ENCODE data around the gene MIEN1.
"Not testable (repeated sequence)": the region's sequence is repeated elsewhere in the genome, so short reads cannot be mapped to it uniquely, and the experiment has no call there.

The MIEN1 gene, protein sequence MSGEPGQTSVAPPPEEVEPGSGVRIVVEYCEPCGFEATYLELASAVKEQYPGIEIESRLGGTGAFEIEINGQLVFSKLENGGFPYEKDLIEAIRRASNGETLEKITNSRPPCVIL

DNA sequence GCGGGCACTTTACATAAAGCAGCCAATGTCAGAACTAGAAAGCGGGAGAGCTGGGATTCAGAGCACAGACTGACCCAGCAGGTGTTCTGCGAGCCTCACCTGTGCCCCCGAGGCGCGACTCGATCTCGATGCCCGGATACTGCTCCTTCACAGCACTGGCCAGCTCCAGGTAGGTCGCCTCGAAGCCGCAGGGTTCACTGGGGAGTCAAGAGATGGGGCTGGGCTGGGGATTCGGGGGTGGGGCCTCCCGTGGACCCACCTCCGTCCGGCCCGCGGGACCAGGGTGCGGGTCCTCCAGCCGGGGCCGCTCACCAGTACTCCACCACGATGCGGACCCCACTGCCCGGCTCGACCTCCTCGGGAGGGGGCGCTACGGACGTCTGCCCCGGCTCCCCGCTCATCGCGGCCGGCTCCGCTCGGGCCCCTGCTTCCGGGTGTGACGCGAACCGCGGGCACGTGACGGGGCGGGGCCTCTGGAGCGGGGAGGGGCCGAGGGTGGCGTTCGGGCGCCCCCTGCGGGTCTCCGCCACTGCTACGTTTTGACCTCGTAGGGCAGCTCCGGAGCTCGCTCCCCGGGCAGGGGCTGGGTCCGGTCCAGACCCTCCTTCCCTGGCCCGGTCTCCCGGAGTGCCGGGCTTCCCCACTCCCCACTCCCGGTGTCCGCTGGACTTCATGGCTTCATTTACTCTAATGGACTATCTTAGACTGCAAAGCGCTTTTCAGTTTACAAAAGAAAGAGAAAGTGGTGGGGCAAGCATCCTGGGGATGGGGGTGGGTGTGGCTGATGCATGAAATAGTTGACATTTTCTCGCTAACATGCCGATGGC is at the start of gene MIEN1:
MIEN1 (minus strand) TSS at position 438 of the 827 bp plus-strand sequence; CDS start at position 401, 37 bp downstream.
- peak; percentile 56 for DNase-seq (ENCODE audit: low read depth)

DNA sequence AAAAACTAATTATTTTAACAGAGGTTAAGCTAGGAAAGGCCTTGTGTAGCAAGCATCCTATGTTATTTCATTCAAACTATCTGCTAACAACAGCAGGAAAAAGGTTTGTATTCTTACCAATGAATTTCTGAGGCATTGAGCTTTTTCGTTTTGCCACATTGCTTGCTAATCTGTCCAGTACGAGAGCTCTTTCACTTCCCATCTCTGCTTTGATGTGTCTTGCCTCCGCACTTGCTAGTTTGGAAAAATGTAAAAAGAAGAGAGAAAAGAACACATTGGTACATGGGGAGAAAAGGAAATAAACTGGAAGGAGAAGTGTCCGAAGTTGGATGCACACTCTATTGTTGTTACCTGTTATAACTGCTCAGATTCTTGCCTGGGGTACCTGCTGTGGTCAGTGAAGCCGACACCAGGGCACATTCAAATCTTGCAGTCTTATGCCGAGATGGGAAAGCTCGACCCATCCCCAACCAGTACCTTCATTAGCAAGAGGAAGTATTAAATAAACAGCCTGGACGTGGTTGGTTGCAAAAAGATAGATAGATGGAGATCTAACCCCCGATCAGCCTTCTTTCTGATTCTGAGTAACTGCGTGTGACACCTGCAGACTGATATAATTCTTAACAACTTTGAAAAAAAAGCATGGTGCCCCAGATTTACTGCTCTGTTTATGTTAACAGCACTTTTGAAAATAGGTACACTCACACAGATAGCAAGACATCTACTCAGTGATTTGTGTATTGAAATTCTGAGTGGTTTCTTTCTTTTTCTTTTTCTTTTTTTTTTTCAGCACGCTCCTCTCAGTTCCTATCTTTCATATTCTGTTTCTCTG is 47.4 kb upstream of the MIEN1 start:
- no peak for DNase-seq (ENCODE audit: low read depth)

DNA sequence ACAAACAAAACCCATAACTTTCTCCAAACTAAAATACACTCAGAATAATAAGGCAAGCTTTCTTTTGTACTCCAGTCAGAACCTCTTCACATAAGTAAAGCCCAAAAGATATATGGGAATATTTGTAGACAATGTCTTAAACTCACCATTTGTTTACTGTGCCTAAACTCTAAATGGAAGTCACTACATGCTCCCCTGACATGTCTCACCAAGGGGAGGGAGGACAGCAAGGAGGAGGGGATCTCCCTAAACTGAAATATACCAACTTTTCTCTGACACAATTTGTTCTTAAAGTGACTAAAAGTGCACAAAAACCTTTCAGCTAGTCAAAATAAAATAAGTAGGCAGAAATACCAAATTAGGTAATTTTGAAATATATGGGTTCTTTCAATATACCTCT is 45.9 kb upstream of the MIEN1 start:
- no peak for DNase-seq (ENCODE audit: low read depth)

- no peak for DNase-seq (ENCODE audit: low read depth)
Observed at GRCh38 chr17:39775031-39775430, 44.7 kb upstream of the MIEN1 start.

DNA sequence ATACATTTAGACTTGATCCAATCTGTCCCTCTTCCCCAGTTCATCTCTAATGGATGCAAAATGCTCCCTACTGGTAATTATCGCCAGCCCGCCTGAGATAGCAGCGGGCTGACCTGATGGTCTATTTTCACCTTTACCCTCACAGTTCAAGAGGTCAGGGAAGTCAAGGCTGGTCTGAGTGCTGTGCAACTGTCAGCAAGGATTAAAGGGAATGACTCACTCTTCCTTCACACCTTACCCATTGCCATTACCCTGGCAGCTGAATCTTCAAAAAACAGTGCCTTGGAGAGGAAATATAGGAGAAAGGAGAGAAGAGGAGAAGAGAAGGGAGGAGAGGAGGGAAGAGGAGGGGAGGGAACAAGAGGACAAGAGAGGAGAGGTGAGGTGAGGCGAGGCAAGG is 43.7 kb upstream of the MIEN1 start:
- no peak for DNase-seq (ENCODE audit: low read depth)

- no peak for DNase-seq (ENCODE audit: low read depth)
Observed at GRCh38 chr17:39772987-39773934, 42.9 kb upstream of the MIEN1 start.

DNA sequence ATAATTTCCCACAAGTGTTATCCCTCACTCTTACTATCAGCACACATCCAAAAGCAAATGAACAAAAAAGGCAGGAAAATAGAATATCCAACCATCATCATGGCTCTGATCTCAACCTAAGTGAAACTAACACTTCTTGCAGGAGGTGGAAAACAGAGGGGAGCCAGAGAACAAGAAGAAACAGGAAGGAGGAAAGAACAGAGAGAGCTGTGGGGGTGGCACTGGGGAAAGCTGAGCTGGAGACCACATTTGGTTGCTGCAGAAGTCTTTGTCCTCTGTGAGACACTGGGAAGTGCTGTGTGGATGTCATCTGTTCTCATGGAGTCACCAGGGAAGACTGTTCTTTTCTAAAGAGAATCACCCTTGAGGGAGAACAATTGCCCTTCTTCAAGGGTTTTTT is 42.1 kb upstream of the MIEN1 start:
- DNase-seq (ENCODE audit: low read depth): no peak

GRCh38 chr17:39769974-39770587 is 39.7 kb upstream of the MIEN1 start:
- no peak for DNase-seq (ENCODE audit: low read depth)

- no peak for DNase-seq (ENCODE audit: low read depth)
Observed at GRCh38 chr17:39767147-39767546, 36.8 kb upstream of the MIEN1 start.

DNA sequence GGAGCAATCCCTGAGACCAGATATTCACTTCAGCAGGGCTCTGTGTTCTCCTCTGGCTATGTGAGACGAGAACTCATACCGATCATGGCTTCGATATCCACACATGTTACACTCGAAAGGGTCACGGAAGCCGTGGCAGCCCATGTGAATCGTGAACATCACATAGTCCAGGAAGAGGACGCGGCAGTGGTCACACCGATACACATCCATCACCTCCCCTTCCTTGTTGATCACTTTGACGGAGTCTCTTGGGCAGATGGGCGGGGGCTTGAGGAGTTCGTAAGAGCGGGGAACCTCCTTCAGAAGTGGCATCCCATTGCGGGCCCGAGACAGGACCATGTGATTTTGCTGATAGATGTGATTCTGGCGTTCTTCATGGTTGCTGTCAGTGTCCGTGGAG is 35.4 kb upstream of the MIEN1 start:
- no peak for DNase-seq (ENCODE audit: low read depth)

- no peak for DNase-seq (ENCODE audit: low read depth)
Observed at GRCh38 chr17:39765175-39765574, 34.8 kb upstream of the MIEN1 start.

DNA sequence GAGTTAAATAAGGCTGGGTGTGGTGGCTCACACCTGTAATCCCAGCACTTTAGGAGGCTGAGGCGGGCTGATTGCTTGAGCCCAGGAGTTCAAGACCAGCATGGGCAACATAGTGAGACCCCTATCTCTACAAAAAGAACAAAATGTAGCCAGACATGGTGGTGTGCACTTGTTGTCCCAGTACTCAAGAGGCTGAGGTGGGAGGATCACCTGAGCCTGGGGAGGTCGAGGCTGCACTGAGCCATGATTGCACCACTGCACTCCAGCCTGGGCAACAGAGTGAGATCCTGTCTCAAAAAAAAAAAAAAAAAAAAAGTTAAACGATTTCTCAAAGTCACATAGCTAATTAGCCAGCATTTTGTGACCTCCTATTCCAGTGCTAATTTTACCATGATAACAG is 33.8 kb upstream of the MIEN1 start:
- not testable (repeated sequence) for DNase-seq (ENCODE audit: low read depth)

- DNase-seq (ENCODE audit: low read depth): no peak
Observed at GRCh38 chr17:39763051-39763820, 32.9 kb upstream of the MIEN1 start.

- no peak for DNase-seq (ENCODE audit: low read depth)
Observed at GRCh38 chr17:39761861-39762496, 31.6 kb upstream of the MIEN1 start.

DNA sequence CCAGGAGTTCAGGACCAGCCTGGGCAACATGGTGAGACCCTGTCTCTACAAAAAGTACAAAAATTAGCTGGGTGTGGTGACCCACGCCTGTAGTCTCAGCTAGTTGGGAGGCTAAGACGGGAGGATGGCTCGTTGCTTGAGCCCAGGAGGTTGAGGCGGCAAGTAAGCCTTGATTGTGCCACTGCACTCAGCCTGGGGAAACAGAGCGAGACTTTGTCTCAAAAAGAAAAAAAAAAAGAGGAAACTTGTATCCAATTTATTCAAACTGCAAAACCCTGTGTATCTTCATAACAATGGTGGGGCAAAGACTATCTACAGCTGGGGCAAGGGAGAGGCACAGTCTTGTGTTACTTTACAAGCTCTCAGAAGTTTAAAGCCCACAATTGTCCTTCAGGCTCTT is 28.9 kb upstream of the MIEN1 start:
- DNase-seq (ENCODE audit: low read depth): no peak

DNA sequence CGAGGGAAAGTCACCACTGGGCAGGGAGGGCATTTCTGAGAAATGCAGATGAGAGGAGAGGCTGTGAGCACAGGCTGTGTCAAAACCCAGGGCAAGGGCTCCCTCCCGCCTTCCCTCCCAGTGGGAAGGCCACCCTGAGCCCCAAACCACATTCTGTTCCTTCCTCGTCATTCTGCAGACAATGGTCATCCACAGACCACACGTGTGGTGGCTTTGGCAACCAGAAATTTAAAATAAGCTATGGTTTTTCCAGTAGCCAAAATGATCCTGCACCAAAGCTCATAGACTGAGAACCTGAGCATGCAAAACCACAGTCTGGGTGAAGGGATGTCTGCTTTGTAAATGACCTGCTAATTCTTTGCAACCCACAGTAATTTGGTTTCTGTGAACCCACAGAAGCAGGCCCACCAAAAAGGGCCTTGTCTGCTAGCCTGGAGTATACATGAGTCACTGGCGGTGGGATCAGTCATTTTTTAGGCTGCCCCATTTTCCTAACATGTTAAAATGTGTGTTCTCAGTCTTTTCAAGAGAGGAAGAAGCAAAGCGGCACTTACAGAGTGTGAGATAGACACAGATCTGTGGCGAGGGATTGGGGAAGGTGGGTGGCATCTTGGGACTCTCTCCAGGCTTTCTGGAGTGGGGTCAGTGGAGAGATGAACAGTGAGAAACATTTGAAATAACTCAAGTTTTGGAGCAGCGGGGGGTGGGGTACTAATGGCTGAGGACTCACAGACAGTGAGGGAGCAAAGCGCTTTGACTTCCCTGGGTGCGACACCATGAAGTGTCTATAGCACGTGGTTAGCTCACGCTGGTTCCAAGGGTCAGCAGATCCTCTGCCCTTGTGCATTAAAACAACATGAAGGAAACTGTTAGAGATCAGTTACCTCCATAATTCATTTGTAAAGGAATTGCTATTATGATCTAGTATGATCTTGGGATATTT is 27.9 kb upstream of the MIEN1 start:
- DNase-seq (ENCODE audit: low read depth): no peak

DNA sequence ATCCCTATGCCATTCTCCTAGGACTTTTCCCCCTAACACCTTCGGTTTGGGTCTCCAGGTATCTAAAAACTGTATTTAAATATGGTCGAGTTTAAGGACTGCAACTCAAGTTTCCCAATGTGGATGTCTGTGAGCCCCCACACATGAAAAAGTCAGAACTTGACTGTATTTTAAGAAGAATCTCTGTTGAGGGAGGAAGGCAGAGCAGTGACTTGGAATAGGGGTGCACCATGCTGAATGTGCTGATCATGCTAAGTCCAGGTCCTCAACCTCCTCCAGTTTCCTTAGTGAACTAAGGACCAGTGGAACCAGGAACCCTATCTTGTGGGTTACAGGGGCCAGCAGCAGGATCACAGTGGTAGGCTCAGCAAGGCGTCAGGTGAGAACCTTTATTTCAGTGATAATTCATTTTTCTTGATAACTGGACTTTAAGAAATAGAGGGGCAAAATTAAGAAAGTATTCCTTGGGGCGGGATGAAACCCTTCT is 26.9 kb upstream of the MIEN1 start:
- DNase-seq (ENCODE audit: low read depth): no peak

- DNase-seq (ENCODE audit: low read depth): no peak
Observed at GRCh38 chr17:39756380-39757079, 26.2 kb upstream of the MIEN1 start.

Measured in fibroblast of the conjunctiva (primary cell).